ENCODE data around the gene DNAH12.

The DNAH12 gene

GRCh38 chr3:57420001-57420400 lies 124.1 kb downstream of the DNAH12 start:
- H4K91ac ChIP-seq (ENCODE audit: low read depth, low read length) = no peak overlapping the region
- H3K27ac ChIP-seq (ENCODE audit: low read depth, low read length) = no peak overlapping the region
- H3K4ac ChIP-seq (ENCODE audit: low read depth, low read length) = no peak overlapping the region
- no peaks in the 10 kb centered on the region for H3K79me2 ChIP-seq (ENCODE audit: control insufficient read depth, insufficient read depth, low read length, poor library complexity)
- H3K27me3 ChIP-seq (ENCODE audit: insufficient read depth, low read length) = no peaks in the 10 kb centered on the region
- H4K12ac ChIP-seq (ENCODE audit: low read depth, low read length) = no peak overlapping the region
- no peak overlapping the region for H2AFZ ChIP-seq (ENCODE audit: insufficient read depth, low read length, poor library complexity)
- H3K14ac ChIP-seq (ENCODE audit: low read length) = no peak overlapping the region
- H3K4me3 ChIP-seq (ENCODE audit: low read depth, low read length) = no peak overlapping the region
- no peak overlapping the region for H3K9ac ChIP-seq (ENCODE audit: low read length)
- H3K4me1 ChIP-seq (ENCODE audit: control insufficient read depth in 1 of 2, insufficient read depth in 2 of 2, low read length in 2 of 2) = peaks cover 0 to 2% of the 10 kb centered on the region in 2 experiments
- H3K4me2 ChIP-seq (ENCODE audit: low read length) = no peak overlapping the region
- H2BK12ac ChIP-seq (ENCODE audit: low read length) = no peak overlapping the region
- no peak overlapping the region for H2BK5ac ChIP-seq (ENCODE audit: low read depth, low read length, poor library complexity)
- whole genome bisulfite sequencing (ENCODE audit: extremely low coverage, insufficient coverage, insufficient read length) = no CpG with 5 or more reads among the region's 2 CpGs
- DNase-seq = no peak
- no peaks in the 10 kb centered on the region for H3K79me1 ChIP-seq (ENCODE audit: low read length)
- no peak overlapping the region for H3K18ac ChIP-seq (ENCODE audit: low read length)
- no peak overlapping the region for H3K23ac ChIP-seq (ENCODE audit: low read length)
- no peak overlapping the region for H2BK120ac ChIP-seq (ENCODE audit: insufficient read depth, low read length, poor library complexity)
- H3K36me3 ChIP-seq (ENCODE audit: control insufficient read depth in 1 of 2, insufficient read depth in 2 of 2, low read length in 2 of 2) = no peaks in the 10 kb centered on the region
- no peaks in the 10 kb centered on the region for H3K9me3 ChIP-seq (ENCODE audit: insufficient read depth, low read depth, low read length)
- no peak overlapping the region for H2AK5ac ChIP-seq (ENCODE audit: low read length)
- no peak overlapping the region for H4K8ac ChIP-seq (ENCODE audit: low read depth, low read length)

GRCh38 chr3:57411715-57412114 lies 132.4 kb downstream of the DNAH12 start:
- no peaks in the 10 kb centered on the region for H3K27me3 ChIP-seq (ENCODE audit: insufficient read depth, low read length)
- no peak overlapping the region for H3K4ac ChIP-seq (ENCODE audit: low read depth, low read length)
- H3K79me2 ChIP-seq (ENCODE audit: control insufficient read depth, insufficient read depth, low read length, poor library complexity) = no peaks in the 10 kb centered on the region
- H3K9ac ChIP-seq (ENCODE audit: low read length) = no peak overlapping the region
- H3K4me1 ChIP-seq (ENCODE audit: control insufficient read depth in 1 of 2, insufficient read depth in 2 of 2, low read length in 2 of 2) = no peaks in the 10 kb centered on the region
- H2BK12ac ChIP-seq (ENCODE audit: low read length) = no peak overlapping the region
- H3K36me3 ChIP-seq (ENCODE audit: control insufficient read depth in 1 of 2, insufficient read depth in 2 of 2, low read length in 2 of 2) = no peaks in the 10 kb centered on the region
- DNase-seq = no peak
- H2AFZ ChIP-seq (ENCODE audit: insufficient read depth, low read length, poor library complexity) = no peak overlapping the region
- H3K27ac ChIP-seq (ENCODE audit: low read depth, low read length) = no peak overlapping the region
- H3K79me1 ChIP-seq (ENCODE audit: low read length) = no peaks in the 10 kb centered on the region
- H4K12ac ChIP-seq (ENCODE audit: low read depth, low read length) = no peak overlapping the region
- WGBS (ENCODE audit: extremely low coverage, insufficient coverage, insufficient read length) = no CpG with 5 or more reads among the region's 1 CpG
- H3K14ac ChIP-seq (ENCODE audit: low read length) = no peak overlapping the region
- H3K4me3 ChIP-seq (ENCODE audit: low read depth, low read length) = no peak overlapping the region
- H4K91ac ChIP-seq (ENCODE audit: low read depth, low read length) = no peak overlapping the region
- H2BK5ac ChIP-seq (ENCODE audit: low read depth, low read length, poor library complexity) = no peak overlapping the region
- H3K9me3 ChIP-seq (ENCODE audit: insufficient read depth, low read depth, low read length) = no peaks in the 10 kb centered on the region
- no peak overlapping the region for H4K8ac ChIP-seq (ENCODE audit: low read depth, low read length)
- no peak overlapping the region for H3K4me2 ChIP-seq (ENCODE audit: low read length)
- H2BK120ac ChIP-seq (ENCODE audit: insufficient read depth, low read length, poor library complexity) = no peak overlapping the region
- no peak overlapping the region for H2AK5ac ChIP-seq (ENCODE audit: low read length)
- no peak overlapping the region for H3K23ac ChIP-seq (ENCODE audit: low read length)
- no peak overlapping the region for H3K18ac ChIP-seq (ENCODE audit: low read length)

DNA sequence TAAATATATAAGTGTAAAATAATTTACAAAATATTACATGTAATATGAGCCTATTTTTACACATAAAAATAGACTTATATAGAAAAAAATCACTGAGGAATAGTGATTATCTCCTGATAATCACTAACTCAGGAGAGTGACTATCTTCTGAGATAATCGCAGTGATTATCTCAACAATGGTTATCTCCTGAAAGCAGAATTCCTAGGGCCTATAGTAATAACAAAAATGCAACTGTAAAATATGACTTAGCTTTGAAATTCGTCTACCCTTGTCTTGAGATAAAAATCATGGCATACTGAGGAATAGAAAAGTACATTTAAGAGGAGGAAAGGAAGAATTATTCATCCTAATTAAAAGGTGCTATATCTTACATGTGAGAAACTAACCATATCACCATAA lies 134.7 kb downstream of the DNAH12 start:
- Histone ChIP-seq H3K4ac (ENCODE audit: low read depth, low read length) (no peak overlapping the region), H3K27ac (ENCODE audit: low read depth, low read length) (no peak overlapping the region), H4K12ac (ENCODE audit: low read depth, low read length) (no peak overlapping the region), H2BK120ac (ENCODE audit: insufficient read depth, low read length, poor library complexity) (no peak overlapping the region), H3K23ac (ENCODE audit: low read length) (no peak overlapping the region), H3K4me2 (ENCODE audit: low read length) (no peak overlapping the region), H3K79me2 (ENCODE audit: control insufficient read depth, insufficient read depth, low read length, poor library complexity) (no peaks in the 10 kb centered on the region), H2BK12ac (ENCODE audit: low read length) (no peak overlapping the region), H3K4me3 (ENCODE audit: low read depth, low read length) (no peak overlapping the region), H3K14ac (ENCODE audit: low read length) (no peak overlapping the region), H2AFZ (ENCODE audit: insufficient read depth, low read length, poor library complexity) (no peak overlapping the region), H3K4me1 (ENCODE audit: control insufficient read depth in 1 of 2, insufficient read depth in 2 of 2, low read length in 2 of 2) (no peaks in the 10 kb centered on the region), H3K36me3 (ENCODE audit: control insufficient read depth in 1 of 2, insufficient read depth in 2 of 2, low read length in 2 of 2) (no peaks in the 10 kb centered on the region), H2BK5ac (ENCODE audit: low read depth, low read length, poor library complexity) (no peak overlapping the region), H3K9me3 (ENCODE audit: insufficient read depth, low read depth, low read length) (no peaks in the 10 kb centered on the region), H4K91ac (ENCODE audit: low read depth, low read length) (no peak overlapping the region), H3K27me3 (ENCODE audit: insufficient read depth, low read length) (no peaks in the 10 kb centered on the region), H3K18ac (ENCODE audit: low read length) (no peak overlapping the region), H3K79me1 (ENCODE audit: low read length) (no peaks in the 10 kb centered on the region), H2AK5ac (ENCODE audit: low read length) (no peak overlapping the region), H4K8ac (ENCODE audit: low read depth, low read length) (no peak overlapping the region), H3K9ac (ENCODE audit: low read length) (no peak overlapping the region)
- DNase-seq = peak; percentile 42 to 96
- WGBS (ENCODE audit: extremely low coverage, insufficient coverage, insufficient read length) = no CpG with 5 or more reads among the region's 2 CpGs

- no CpG with 5 or more reads among the region's 5 CpGs for WGBS (ENCODE audit: extremely low coverage, insufficient coverage, insufficient read length)
- H3K4me3 ChIP-seq (ENCODE audit: low read depth, low read length) = no peak overlapping the region
Measured at GRCh38 chr3:57402675-57403074, 141.5 kb downstream of the DNAH12 start.

More at GRCh38 chr3:57402675-57403074, 141.5 kb downstream of the DNAH12 start:
- Histone ChIP-seq H3K18ac (ENCODE audit: low read length) (no peak overlapping the region), H2AFZ (ENCODE audit: insufficient read depth, low read length, poor library complexity) (no peak overlapping the region), H2BK120ac (ENCODE audit: insufficient read depth, low read length, poor library complexity) (no peak overlapping the region), H3K4ac (ENCODE audit: low read depth, low read length) (no peak overlapping the region), H4K12ac (ENCODE audit: low read depth, low read length) (no peak overlapping the region), H3K14ac (ENCODE audit: low read length) (no peak overlapping the region), H4K91ac (ENCODE audit: low read depth, low read length) (no peak overlapping the region), H3K27me3 (ENCODE audit: insufficient read depth, low read length) (no peaks in the 10 kb centered on the region), H2AK5ac (ENCODE audit: low read length) (no peak overlapping the region), H3K23ac (ENCODE audit: low read length) (no peak overlapping the region), H3K36me3 (ENCODE audit: control insufficient read depth in 1 of 2, insufficient read depth in 2 of 2, low read length in 2 of 2) (no peaks in the 10 kb centered on the region), H3K4me1 (ENCODE audit: control insufficient read depth in 1 of 2, insufficient read depth in 2 of 2, low read length in 2 of 2) (no peaks in the 10 kb centered on the region), H3K9me3 (ENCODE audit: insufficient read depth, low read depth, low read length) (no peaks in the 10 kb centered on the region), H4K8ac (ENCODE audit: low read depth, low read length) (no peak overlapping the region), H3K79me2 (ENCODE audit: control insufficient read depth, insufficient read depth, low read length, poor library complexity) (no peaks in the 10 kb centered on the region), H3K27ac (ENCODE audit: low read depth, low read length) (no peak overlapping the region), H2BK12ac (ENCODE audit: low read length) (no peak overlapping the region), H3K4me2 (ENCODE audit: low read length) (no peak overlapping the region), H2BK5ac (ENCODE audit: low read depth, low read length, poor library complexity) (no peak overlapping the region), H3K79me1 (ENCODE audit: low read length) (no peaks in the 10 kb centered on the region), H3K9ac (ENCODE audit: low read length) (no peak overlapping the region)
- DNase-seq = no peak
